Activated CD8-positive, alpha-beta memory T cell treated with anti-CD3 and anti-CD28 coated beads, Interleukin-2, amount 50 U/mL, for 4 hours (primary cell): ENCODE results near the gene QSOX2.
"Not testable (repeated sequence)": the region's sequence is repeated elsewhere in the genome, so short reads cannot be mapped to it uniquely, and the experiment has no call there.

Experiments
- DNase-seq: peaks from one replicate; pipeline ENCODE4 v3.0.0-alpha.2; 2020

The QSOX2 gene

GRCh38 chr9:136250676-136251075, 5.1 kb upstream of the QSOX2 start:
- DNase-seq = no peak

- DNase-seq = no peak
These were observed 4.4 kb upstream of the QSOX2 start for GRCh38 chr9:136249877-136250559.

- DNase-seq = no peak
These were observed 3.6 kb upstream of the QSOX2 start for GRCh38 chr9:136248951-136249876.

GRCh38 chr9:136247947-136248637, 2.5 kb upstream of the QSOX2 start:
- DNase-seq = no peak

GRCh38 chr9:136247551-136247916, 1.9 kb upstream of the QSOX2 start:
- no peak for DNase-seq

- no peak for DNase-seq
These were observed 1.4 kb upstream of the QSOX2 start for GRCh38 chr9:136246849-136247550.

- DNase-seq = no peak
These were observed 718 bp downstream of the QSOX2 start for GRCh38 chr9:136244969-136245218.

- DNase-seq = peak; percentile 62
These were observed 1.3 kb downstream of the QSOX2 start for GRCh38 chr9:136244122-136244968.

GRCh38 chr9:136243631-136244030, 2.0 kb downstream of the QSOX2 start:
- no peak for DNase-seq

- DNase-seq = no peak
These were observed 2.6 kb downstream of the QSOX2 start for GRCh38 chr9:136242918-136243525.

- no peak for DNase-seq
These were observed 3.4 kb downstream of the QSOX2 start for GRCh38 chr9:136242248-136242647.

GRCh38 chr9:136241542-136241941, 4.1 kb downstream of the QSOX2 start:
- DNase-seq = no peak

GRCh38 chr9:136240941-136241340, 4.7 kb downstream of the QSOX2 start:
- no peak for DNase-seq

- no peak for DNase-seq
These were observed 5.7 kb downstream of the QSOX2 start for GRCh38 chr9:136239983-136240330.

GRCh38 chr9:136239135-136239982, 6.3 kb downstream of the QSOX2 start:
- no peak for DNase-seq

- no peak for DNase-seq
These were observed 7.3 kb downstream of the QSOX2 start for GRCh38 chr9:136238342-136238732.

- DNase-seq = no peak
These were observed 7.9 kb downstream of the QSOX2 start for GRCh38 chr9:136237486-136238341.

- not testable (repeated sequence) for DNase-seq
These were observed 8.9 kb downstream of the QSOX2 start for GRCh38 chr9:136236471-136237410.
